HL-60 (cell line): ENCODE results near the gene UBXN7.

ENCODE experiments used
- DNase-seq, 2 experiments: peaks; one replicate each; pipeline ENCODE4 v3.0.0-alpha.2; 2010 to 2020; ENCODE audit warnings: low read depth in 1 of 2, low spot score in 1 of 2
- H3K27ac ChIP-seq: fragments of 250-450 bp; sonication (Bioruptor Pico); replicated peaks from 2 replicates; pipeline ENCODE4 v1.5.1; 2020; ENCODE audit warnings: mild to moderate bottlenecking, moderate library complexity
- H3K27me3 ChIP-seq: fragments of 250-450 bp; sonication (Bioruptor Pico); 2 replicates; pipeline ENCODE4 v1.5.1; 2021; ENCODE audit warnings: mild to moderate bottlenecking, moderate library complexity; ENCODE audit not compliant: insufficient read depth, poor library complexity, severe bottlenecking
- H3K4me3 ChIP-seq: replicated peaks from 2 replicates; pipeline ENCODE4 v1.5.1; 2011; ENCODE audit warnings: mild to moderate bottlenecking, control low read depth, low read length; ENCODE audit not compliant: insufficient read depth
- CTCF ChIP-seq: IDR thresholded peaks from one replicate; pipeline ENCODE4 v1.5.1; 2011; ENCODE audit warnings: low read length, control low read depth, inconsistent platforms; ENCODE audit not compliant: insufficient read depth
- GABPA ChIP-seq: IDR thresholded peaks from 2 replicates; pipeline ENCODE4 v1.6.1; 2012; ENCODE audit warnings: low read depth
- POLR2AphosphoS5 ChIP-seq: IDR thresholded peaks from 2 replicates; pipeline ENCODE4 v1.6.1; 2012; ENCODE audit warnings: low read depth
- REST ChIP-seq: IDR thresholded peaks from 2 replicates; pipeline ENCODE4 v1.6.1; 2012; ENCODE audit warnings: low read depth; ENCODE audit not compliant: insufficient replicate concordance
- SPI1 ChIP-seq: IDR thresholded peaks from 2 replicates; pipeline ENCODE4 v1.6.1; 2012; ENCODE audit warnings: low read depth, mild to moderate bottlenecking, borderline replicate concordance

UBXN7 gene

GRCh38 chr3:196408565-196409300, 23.5 kb downstream of the UBXN7 start:
- TF ChIP-seq GABPA = no peak
- no peak for TF ChIP-seq SPI1
- TF ChIP-seq POLR2AphosphoS5 = no peak
- no peak for TF ChIP-seq REST
- no peak for TF ChIP-seq CTCF
- no peak overlapping the region for H3K4me3 ChIP-seq
- no peaks in the 10 kb centered on the region for H3K27me3 ChIP-seq
- no peak for DNase-seq
- no peak overlapping the region for H3K27ac ChIP-seq

GRCh38 chr3:196406811-196407470, 25.3 kb downstream of the UBXN7 start:
- Histone ChIP-seq H3K27ac (no peak overlapping the region), H3K27me3 (no peaks in the 10 kb centered on the region), H3K4me3 (no peak overlapping the region)
- DNase-seq = no peak
- TF ChIP-seq POLR2AphosphoS5 = no peak
- TF ChIP-seq SPI1 = no peak
- TF ChIP-seq CTCF = no peak
- TF ChIP-seq REST = no peak
- TF ChIP-seq GABPA = no peak

GRCh38 chr3:196400331-196400730, 31.9 kb downstream of the UBXN7 start:
- Histone ChIP-seq H3K4me3 (no peak overlapping the region), H3K27me3 (no peaks in the 10 kb centered on the region), H3K27ac (no peak overlapping the region)
- no peak for DNase-seq
- TF ChIP-seq REST (no peak), POLR2AphosphoS5 (no peak), CTCF (no peak), SPI1 (no peak), GABPA (no peak)
